GM12878 (cell line): Measurements from ENCODE around the gene SPTBN1. TPM values are rescaled to one million over a fixed set of nuclear protein-coding genes. Genes with fewer than 3 reads are reported as not detected.

Experiments used
- ATAC-seq: fragments of 200-7000 bp; cut with Tn5 transposase; 3 replicates; pipeline ENCODE4 v1.9.1; 2020; ENCODE audit warnings: mild to moderate bottlenecking, moderate library complexity
- BruUV-seq: library from RNA; stranded (reverse); fragments of 400-500 nt; replicated peaks from 2 replicates; lab custom pipeline; 2021; lab: Mats Ljungman, UMichigan
- CTCF ChIA-PET: fragments of 300-600 bp; sonication (Branson Sonifier 250); formaldehyde crosslinking; extraction: SDS; loops from one replicate; lab custom pipeline; 2021; ENCODE audit warnings: inconsistent platforms; lab: Yijun Ruan, JAX
- POLR2A ChIA-PET: fragments of 350-600 bp; formaldehyde crosslinking; extraction: SDS; loops from one replicate; lab custom pipeline; 2021; ENCODE audit warnings: inconsistent platforms; lab: Charles Lee
- RAD21 ChIA-PET: fragments of 300-600 bp; sonication (Branson Sonifier 250); formaldehyde crosslinking; loops from one replicate; lab custom pipeline; 2023; ENCODE audit warnings: antibody characterized with exemption; ENCODE audit not compliant: unreplicated experiment; lab: Charles Lee
- SMC1A ChIA-PET: fragments of 300-600 bp; sonication (Branson Sonifier 250); formaldehyde crosslinking; loops from one replicate; lab custom pipeline; 2023; ENCODE audit not compliant: unreplicated experiment, uncharacterized antibody; lab: Charles Lee
- DNase-seq: peaks from one replicate; pipeline ENCODE4 v3.0.0-alpha.2; 2011; ENCODE audit warnings: low read depth, low spot score
- FAIRE-seq: peaks from 3 replicates; lab custom pipeline; 2011; peaks lifted over from hg19 to GRCh38; lab: Jason Lieb, UNC
- H2AFZ ChIP-seq: 2 replicates; pipeline ENCODE4 v1.6.0; 2011; ENCODE audit warnings: low read depth, low read length, control low read depth; ENCODE audit not compliant: control insufficient read depth
- H3K27ac ChIP-seq: 2 replicates; pipeline ENCODE4 v1.5.1; 2011; ENCODE audit warnings: control low read depth; ENCODE audit not compliant: control insufficient read depth, insufficient read depth
- H3K27me3 ChIP-seq, 2 experiments: replicated peaks in 1 of 2; 2 replicates each; pipeline versions ENCODE4 v1.6.0 to v1.6.1; 2011; ENCODE audit warnings: low read length in 1 of 2; ENCODE audit not compliant: control insufficient read depth in 2 of 2, insufficient read depth in 2 of 2
- H3K36me3 ChIP-seq, 2 experiments: 2 replicates each; pipeline ENCODE4 v1.5.1; 2011; ENCODE audit warnings: low read length in 1 of 2; ENCODE audit not compliant: control insufficient read depth in 2 of 2, insufficient read depth in 2 of 2
- H3K4me1 ChIP-seq: 2 replicates; pipeline ENCODE4 v1.6.1; 2011; ENCODE audit warnings: mild to moderate bottlenecking, low read length, moderate library complexity, mixed read lengths; ENCODE audit not compliant: control insufficient read depth, insufficient read depth
- H3K4me2 ChIP-seq: 2 replicates; pipeline ENCODE4 v1.6.0; 2011; ENCODE audit warnings: control low read depth; ENCODE audit not compliant: control insufficient read depth, insufficient read depth
- H3K4me3 ChIP-seq: fragments of 200-600 bp; sonication (generic); 2 replicates; pipeline ENCODE4 v1.5.1; 2016
- H3K79me2 ChIP-seq: 2 replicates; pipeline ENCODE4 v1.6.0; 2011; ENCODE audit warnings: low read length; ENCODE audit not compliant: control insufficient read depth, insufficient read depth
- H3K9ac ChIP-seq: 2 replicates; pipeline ENCODE4 v1.8.0; 2011; ENCODE audit warnings: low read length, control low read depth, mixed read lengths; ENCODE audit not compliant: control insufficient read depth, insufficient read depth
- H3K9me3 ChIP-seq: replicated peaks from 3 replicates; pipeline ENCODE4 v1.5.1; 2011; ENCODE audit warnings: mild to moderate bottlenecking, low read length; ENCODE audit not compliant: control insufficient read depth, insufficient read depth
- H4K20me1 ChIP-seq: 2 replicates; pipeline ENCODE4 v1.6.0; 2011; ENCODE audit not compliant: control insufficient read depth, insufficient read depth
- ASH2L ChIP-seq: fragments of 300-600, 200-600 bp; sonication (generic); IDR thresholded peaks from 2 replicates; pipeline ENCODE4 v1.6.1; 2017; ENCODE audit warnings: low read depth, mild to moderate bottlenecking, borderline replicate concordance
- CREB1 ChIP-seq: IDR thresholded peaks from 2 replicates; pipeline ENCODE4 v1.6.1; 2012; ENCODE audit warnings: low read depth, mild to moderate bottlenecking, inconsistent platforms
- FOS ChIP-seq: IDR thresholded peaks from 3 replicates; pipeline ENCODE4 v1.6.1; 2011; ENCODE audit warnings: borderline replicate concordance; ENCODE audit not compliant: insufficient read length; ENCODE audit errors: extremely low read depth
- JUND ChIP-seq: IDR thresholded peaks from 2 replicates; pipeline ENCODE4 v1.6.1; 2012; ENCODE audit warnings: low read depth, mild to moderate bottlenecking, low read length, improper control_type of control experiment, moderate library complexity
- LARP7 ChIP-seq: fragments of 450-650 bp; IDR thresholded peaks from 2 replicates; pipeline ENCODE4 v1.6.1; 2017; ENCODE audit warnings: mild to moderate bottlenecking
- MYC ChIP-seq: IDR thresholded peaks from 2 replicates; pipeline ENCODE4 v1.6.1; 2011; ENCODE audit warnings: mild to moderate bottlenecking, low read length, moderate library complexity, inconsistent platforms; ENCODE audit not compliant: insufficient read depth, insufficient replicate concordance, insufficient read length, severe bottlenecking
- PAX5 ChIP-seq: IDR thresholded peaks from 2 replicates; pipeline ENCODE4 v1.6.1; 2011; ENCODE audit warnings: low read depth, low read length, borderline replicate concordance
- PML ChIP-seq: IDR thresholded peaks from 2 replicates; pipeline ENCODE4 v1.6.1; 2012; ENCODE audit warnings: low read length, inconsistent platforms
- RFX5 ChIP-seq: IDR thresholded peaks from 2 replicates; pipeline ENCODE4 v1.6.1; 2011; ENCODE audit warnings: low read depth, low read length, improper control_type of control experiment
- ZNF24 ChIP-seq: fragments of 450-650 bp; IDR thresholded peaks from 2 replicates; pipeline ENCODE4 v1.6.1; 2017; ENCODE audit warnings: antibody characterized with exemption, mild to moderate bottlenecking
- WGBS: methylation state at CpG from one replicate; pipeline ENCODE4 v1.1.6; 2016; ENCODE audit warnings: low lambda C conversion rate; ENCODE audit not compliant: insufficient replicate concordance, insufficient coverage; ENCODE audit errors: missing lambda C conversion rate; 5-methylcytosine and 5-hydroxymethylcytosine counted together
- in situ Hi-C: fragments of 300-500 bp; cut with MboI; formaldehyde crosslinking; loops from 9 replicates; pipeline ENCODE4 v1.14.3; 2018; ENCODE audit warnings: mixed read lengths
- intact Hi-C: fragments of 100-400 bp; cut with micrococcal nuclease; formaldehyde crosslinking; loops from one replicate; pipeline ENCODE4 v1.14.2; 2022; ENCODE audit not compliant: unreplicated experiment
- polyA plus RNA-seq, 11 experiments: library from polyadenylated mRNA; depleted of rRNA in 4 of 11; unstranded in 6 of 11; stranded (reverse) in 5 of 11; fragments of >200 nt; fragmentation: Nextera tagmentation in 4 of 11; fragmentation: Illumina TruSeq in 1 of 11; extraction: Ambion mirVana in 4 of 11; extraction: Trizol in 1 of 11; gene quantifications; 1 replicate in 1 of 11; 2 replicates in 10 of 11; pipeline versions ENCODE4 v1.2.1 to v1.2.3, GENCODE V29; 2011 to 2016; ENCODE audit warnings: inconsistent platforms in 2 of 11, missing spikeins in 2 of 11, low read depth in 1 of 11
- total RNA-seq, 4 experiments: library from RNA; depleted of rRNA in 3 of 4; stranded (reverse); fragments of >200 nt in 3 of 4; fragmentation: Illumina TruSeq in 1 of 4; extraction: Trizol in 1 of 4; gene quantifications; 2 replicates each; pipeline versions ENCODE4 v1.2.1 to v1.2.3, GENCODE V29; 2013 to 2021
- TF ChIP-seq, protein P1 (sequence below): IDR thresholded peaks from 2 replicates; pipeline ENCODE4 v1.6.1; 2012; ENCODE audit warnings: low read depth, low read length, improper control_type of control experiment
- TF ChIP-seq, protein P2 (sequence below): IDR thresholded peaks from 2 replicates; pipeline ENCODE4 v1.6.1; 2011; ENCODE audit warnings: low read depth, mild to moderate bottlenecking, low read length, moderate library complexity, borderline replicate concordance; ENCODE audit errors: extremely low read depth

The SPTBN1 gene
- total and polyA plus RNA-seq, 10 of the 15 experiments (the other 5 are each of a cell fraction or from before 2014, with no cell fraction given): 20.6 to 154 (median 76.7) TPM

DNA sequence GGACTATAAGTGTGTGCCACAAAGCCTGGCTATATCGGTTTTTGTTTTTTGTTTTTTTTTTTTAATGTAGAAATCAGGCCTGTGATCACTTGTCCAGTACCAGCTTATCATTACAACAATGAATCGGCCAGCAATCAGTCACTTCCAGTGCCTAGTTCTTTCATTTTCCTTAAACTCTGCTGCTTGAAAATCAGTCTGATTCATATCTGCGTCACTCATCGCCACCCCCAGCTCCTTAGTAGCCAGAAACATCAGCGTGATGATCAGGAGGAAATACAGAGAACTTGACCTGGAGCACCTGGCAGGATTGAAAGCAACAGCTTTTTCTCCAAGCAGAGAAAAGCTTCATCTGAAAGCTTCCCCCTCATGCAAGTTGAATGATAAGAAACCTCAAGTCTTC is 75.4 kb downstream of the SPTBN1 start (continued):
- TF ChIP-seq, protein P1, sequence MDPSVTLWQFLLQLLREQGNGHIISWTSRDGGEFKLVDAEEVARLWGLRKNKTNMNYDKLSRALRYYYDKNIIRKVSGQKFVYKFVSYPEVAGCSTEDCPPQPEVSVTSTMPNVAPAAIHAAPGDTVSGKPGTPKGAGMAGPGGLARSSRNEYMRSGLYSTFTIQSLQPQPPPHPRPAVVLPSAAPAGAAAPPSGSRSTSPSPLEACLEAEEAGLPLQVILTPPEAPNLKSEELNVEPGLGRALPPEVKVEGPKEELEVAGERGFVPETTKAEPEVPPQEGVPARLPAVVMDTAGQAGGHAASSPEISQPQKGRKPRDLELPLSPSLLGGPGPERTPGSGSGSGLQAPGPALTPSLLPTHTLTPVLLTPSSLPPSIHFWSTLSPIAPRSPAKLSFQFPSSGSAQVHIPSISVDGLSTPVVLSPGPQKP: no peak
- no peak for TF ChIP-seq PML
- TF ChIP-seq FOS: no peak
- TF ChIP-seq, protein P2, sequence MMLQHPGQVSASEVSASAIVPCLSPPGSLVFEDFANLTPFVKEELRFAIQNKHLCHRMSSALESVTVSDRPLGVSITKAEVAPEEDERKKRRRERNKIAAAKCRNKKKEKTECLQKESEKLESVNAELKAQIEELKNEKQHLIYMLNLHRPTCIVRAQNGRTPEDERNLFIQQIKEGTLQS: no peak
- no peak for TF ChIP-seq RFX5
- TF ChIP-seq PAX5: no peak
- TF ChIP-seq CREB1: no peak
- TF ChIP-seq JUND: no peak
- TF ChIP-seq ZNF24: no peak
- no peak for TF ChIP-seq LARP7
- TF ChIP-seq, all 136 proteins: peak for 0

DNA sequence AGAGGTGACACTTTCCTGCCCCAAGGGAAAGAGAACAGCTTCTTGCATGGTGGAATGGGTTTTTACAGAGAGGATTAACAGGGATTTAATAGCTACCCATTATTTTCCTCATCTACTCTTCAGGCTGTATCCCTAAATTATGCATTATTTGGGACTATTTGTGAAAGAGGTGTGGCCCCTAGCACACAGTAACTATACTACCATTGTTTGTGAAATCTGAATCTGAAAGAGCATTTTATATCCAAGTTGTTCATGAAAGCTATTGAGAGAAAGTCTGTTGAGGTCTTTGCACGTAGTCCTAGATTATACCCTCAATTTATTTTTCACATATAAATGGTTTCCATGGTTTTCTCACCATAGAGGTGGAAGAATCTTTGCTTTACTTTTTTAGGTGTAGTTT is 78.1 kb downstream of the SPTBN1 start:
- no peak for DNase-seq
- Histone ChIP-seq H3K9ac (no peak overlapping the region), H3K9me3 (no peaks in the 10 kb centered on the region), H2AFZ (no peak overlapping the region), H3K79me2 (no peaks in the 10 kb centered on the region)
- WGBS: 52% methylated on average over 1 of the region's 1 CpG
- RAD21 ChIA-PET: no interaction called here
- no peak for FAIRE-seq
- TF ChIP-seq MYC (no peak), ASH2L (no peak)
- TF ChIP-seq, all 136 proteins: peak for 0
- intact Hi-C loops: no loop called here
- ATAC-seq: no peak
- no peaks in the 10 kb centered on the region for H3K36me3 ChIP-seq
- POLR2A ChIA-PET: interaction anchor here (0.8 kb wide), 1 partner anchor 20 kb away, joined by 3 read pairs; no protein-coding TSS in a partner anchor
- SMC1A ChIA-PET: interaction anchor here (0.9 to 1.2 kb wide), 3 partner anchors 10 to 131 kb away, joined by 3 to 5 read pairs (median 4); no protein-coding TSS in a partner anchor
- H3K27me3 ChIP-seq: no peaks in the 10 kb centered on the region
- no TSS peak for BruUV-seq
- H3K27ac ChIP-seq: no peak overlapping the region
- in situ Hi-C loops: no loop called here
- no peak overlapping the region for H3K4me3 ChIP-seq
- no peak overlapping the region for H3K4me2 ChIP-seq
- CTCF ChIA-PET: no interaction called here
- H4K20me1 ChIP-seq: no peaks in the 10 kb centered on the region
- peaks cover 13% of the 10 kb centered on the region; the same call in 1 of the 2 replicates for H3K4me1 ChIP-seq
